Measurements from ENCODE around the gene RANGAP1. TPM values are rescaled to one million over a fixed set of nuclear protein-coding genes. Genes with fewer than 3 reads are reported as not detected.

RANGAP1 gene
- total RNA-seq, 1 donor from 2014 or later: 80.8 TPM

Small RNAs within 50 kb of the gene (microRNA-seq; reads per million reads assigned to microRNA genes)
- 2.9 reads per million, percentile 21 among the genes with 10 or more reads in this experiment for gene MIR6889 (ENCODE audit: unreplicated experiment)

Other genes with a start within 250 kb of the RANGAP1 start
- gene EP300, start 193.6 kb downstream of the RANGAP1 start, total RNA-seq (ENCODE audit: unreplicated experiment): 127 TPM
- gene L3MBTL2, start 80.9 kb downstream of the RANGAP1 start, total RNA-seq (ENCODE audit: unreplicated experiment): 20.9 TPM
- gene CHADL, start 45.3 kb downstream of the RANGAP1 start, total RNA-seq (ENCODE audit: unreplicated experiment): 0.27 TPM
- 51.6 TPM for gene ZC3H7B, start 15.3 kb upstream of the RANGAP1 start, total RNA-seq (ENCODE audit: unreplicated experiment)
- 13.9 TPM for gene TEF, start 95.8 kb upstream of the RANGAP1 start, total RNA-seq (ENCODE audit: unreplicated experiment)
- 43.3 TPM for gene TOB2, start 160.6 kb upstream of the RANGAP1 start, total RNA-seq (ENCODE audit: unreplicated experiment)
- gene PHF5A, start 182.5 kb upstream of the RANGAP1 start, total RNA-seq (ENCODE audit: unreplicated experiment): 36.1 TPM
- gene ACO2, start 182.9 kb upstream of the RANGAP1 start, total RNA-seq (ENCODE audit: unreplicated experiment): 114 TPM